ENCODE measurements around the gene TMEM132A.

TMEM132A gene

GRCh38 chr11:60938500-60938899 lies 14.2 kb downstream of the TMEM132A start:
- DNase-seq (ENCODE audit: low spot score), result no peak

GRCh38 chr11:60939301-60939700 lies 15.0 kb downstream of the TMEM132A start:
- DNase-seq (ENCODE audit: low spot score), result no peak

GRCh38 chr11:60939855-60940254 lies 15.6 kb downstream of the TMEM132A start:
- DNase-seq (ENCODE audit: low spot score), result no peak

- DNase-seq (ENCODE audit: low spot score), result no peak
Observed at GRCh38 chr11:60941371-60942119, 17.3 kb downstream of the TMEM132A start.

- no peak for DNase-seq (ENCODE audit: low spot score)
Observed at GRCh38 chr11:60942219-60942618, 18.0 kb downstream of the TMEM132A start.

- DNase-seq (ENCODE audit: low spot score), result no peak
Observed at GRCh38 chr11:60942970-60943565, 18.8 kb downstream of the TMEM132A start.

- DNase-seq (ENCODE audit: low spot score), result no peak
Observed at GRCh38 chr11:60944490-60945294, 20.4 kb downstream of the TMEM132A start.

GRCh38 chr11:60945295-60945667 lies 21.0 kb downstream of the TMEM132A start:
- DNase-seq (ENCODE audit: low spot score), result no peak

GRCh38 chr11:60946601-60947264 lies 22.5 kb downstream of the TMEM132A start:
- no peak for DNase-seq (ENCODE audit: low spot score)

DNA sequence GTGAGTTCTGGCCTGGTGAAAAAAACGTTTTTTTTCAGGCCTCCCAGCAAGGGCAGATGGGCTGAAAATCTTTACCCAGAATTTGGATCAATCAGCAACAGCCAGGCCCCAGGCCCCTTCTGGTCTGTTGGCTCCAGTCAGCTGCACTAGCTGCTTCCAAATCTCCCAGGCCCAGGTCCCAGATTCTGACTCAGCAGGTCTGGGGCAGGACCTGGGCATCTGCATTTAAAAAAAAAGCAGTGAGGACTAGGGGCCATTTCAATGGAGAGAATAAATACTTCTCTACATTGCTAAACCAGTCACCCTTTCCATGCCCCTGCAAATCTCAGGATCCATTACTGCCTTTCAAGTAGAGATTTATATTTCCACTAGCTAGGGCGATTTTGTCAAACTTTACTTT lies 23.4 kb downstream of the TMEM132A start:
- peak; percentile 44 for DNase-seq (ENCODE audit: low spot score)

- no peak for DNase-seq (ENCODE audit: low spot score)
Observed at GRCh38 chr11:60948250-60948649, 24.0 kb downstream of the TMEM132A start.

- no peak for DNase-seq (ENCODE audit: low spot score)
Observed at GRCh38 chr11:60950024-60950423, 25.8 kb downstream of the TMEM132A start.

GRCh38 chr11:60950933-60951605 lies 26.8 kb downstream of the TMEM132A start:
- DNase-seq (ENCODE audit: low spot score), result no peak

GRCh38 chr11:60951606-60951903 lies 27.3 kb downstream of the TMEM132A start:
- no peak for DNase-seq (ENCODE audit: low spot score)

DNA sequence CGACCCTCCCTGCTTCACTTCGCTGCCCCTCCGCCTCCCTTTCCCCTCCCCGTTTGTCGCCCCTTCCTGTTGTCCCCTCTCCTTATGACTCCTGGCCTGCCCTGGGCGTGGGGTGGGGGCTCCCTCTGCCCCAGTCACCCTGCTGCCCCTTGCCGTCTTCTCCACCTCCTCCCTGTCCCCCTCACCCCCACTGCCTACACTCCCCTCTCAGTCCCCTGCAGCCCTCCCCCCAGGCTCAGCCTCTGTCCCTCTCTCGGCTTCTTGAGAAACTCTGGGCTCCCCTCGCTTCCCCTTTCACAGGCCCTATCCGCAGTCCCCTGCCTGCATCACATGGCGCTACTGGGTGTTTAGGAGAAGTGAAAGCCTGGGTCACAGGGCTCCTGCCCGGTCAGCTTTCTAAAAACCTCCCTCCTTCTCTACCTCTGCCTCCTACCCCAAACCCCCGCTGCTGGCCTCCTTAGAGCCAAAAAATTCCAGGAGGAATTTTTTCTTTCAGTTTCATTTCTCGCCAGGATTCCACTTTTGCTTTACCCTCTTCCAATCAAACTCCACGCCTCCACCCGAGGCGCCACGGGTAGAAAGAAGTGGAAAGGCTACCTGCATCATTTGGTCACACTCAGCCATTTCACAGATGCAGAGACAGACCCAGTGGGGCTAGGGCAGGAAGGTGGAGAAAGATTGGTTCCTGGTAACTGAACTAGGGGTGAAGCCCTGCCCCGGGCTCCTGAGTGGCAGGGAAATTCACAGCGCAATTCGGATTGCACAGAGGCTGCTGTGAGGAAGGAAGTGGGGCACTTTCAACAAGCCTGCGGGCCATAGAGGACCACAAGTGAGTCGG lies 27.9 kb downstream of the TMEM132A start, which contains the start of gene SLC15A3:
TSS of gene SLC15A3 (minus strand) at position 273 of the 838 bp plus-strand sequence. CDS start 625 bp downstream, outside the sequence.
- DNase-seq (ENCODE audit: low spot score), result no peak

DNA sequence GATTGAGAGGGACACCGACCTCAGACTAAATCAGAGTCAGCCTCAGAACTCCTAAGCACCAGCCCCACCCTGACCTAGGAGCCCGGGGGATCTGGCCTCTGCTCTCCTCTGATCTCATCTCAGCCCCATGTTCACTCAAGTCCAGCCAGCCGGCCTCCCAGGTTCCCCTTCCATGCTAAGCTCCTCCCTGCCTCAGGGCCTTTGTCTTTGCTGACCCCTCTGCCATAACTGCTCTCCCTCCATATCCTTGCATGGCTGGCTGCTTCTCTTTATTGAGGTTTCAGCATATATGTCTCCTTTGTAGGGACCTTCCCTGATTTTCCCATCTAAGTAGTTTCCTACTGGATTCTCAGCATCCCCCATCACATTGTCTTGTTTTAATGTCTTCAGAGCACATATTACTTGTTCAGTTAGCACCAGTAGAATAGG lies 28.5 kb downstream of the TMEM132A start:
- no peak for DNase-seq (ENCODE audit: low spot score)

DNA sequence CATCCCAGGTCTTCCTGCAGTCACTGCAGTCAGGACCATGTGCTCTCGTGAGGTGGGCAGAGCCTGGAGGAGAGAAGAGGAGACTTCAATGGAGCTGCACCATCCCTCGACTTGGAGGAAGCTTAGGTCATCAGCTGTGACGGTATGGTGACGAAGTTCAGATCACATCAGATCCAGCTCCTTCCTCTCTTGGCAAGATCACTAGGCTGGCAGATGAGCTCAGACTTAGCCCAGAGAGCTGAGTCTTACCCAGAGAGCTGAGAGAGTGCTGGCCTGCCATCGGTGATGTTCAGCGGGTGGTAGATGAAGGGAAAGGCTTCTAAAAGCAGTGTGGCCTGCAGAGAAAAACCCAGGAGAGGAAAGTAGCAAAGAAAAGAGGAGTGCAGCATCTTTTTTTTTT lies 29.5 kb downstream of the TMEM132A start:
- DNase-seq (ENCODE audit: low spot score), result no peak

DNA sequence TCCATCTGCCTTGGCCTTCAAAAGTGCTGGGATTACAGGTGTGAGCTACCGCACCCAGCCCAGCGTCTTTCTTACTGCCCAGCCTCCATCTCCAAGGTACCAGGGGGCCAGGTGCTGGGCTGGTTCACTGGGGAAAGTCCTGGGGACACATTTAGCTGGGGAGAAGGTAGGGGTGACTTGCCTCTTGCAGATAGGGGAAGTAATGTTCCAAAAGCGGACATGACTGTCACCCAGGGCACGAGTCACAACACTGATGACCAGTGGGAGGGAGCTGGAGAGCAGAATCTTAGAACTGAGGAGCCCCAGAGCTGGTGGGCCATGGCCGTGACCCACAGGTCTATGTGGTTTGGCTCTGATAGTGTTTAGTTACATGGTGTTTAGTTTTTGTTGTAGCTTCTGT lies 30.2 kb downstream of the TMEM132A start:
- no peak for DNase-seq (ENCODE audit: low spot score)

GRCh38 chr11:60955571-60955970 lies 31.3 kb downstream of the TMEM132A start:
- no peak for DNase-seq (ENCODE audit: low spot score)

GRCh38 chr11:60957188-60957587 lies 32.9 kb downstream of the TMEM132A start:
- no peak for DNase-seq (ENCODE audit: low spot score)

- no peak for DNase-seq (ENCODE audit: low spot score)
Observed at GRCh38 chr11:60959431-60959830, 35.2 kb downstream of the TMEM132A start.
